GM12878 (cell line): Measurements from ENCODE around the gene ZNF780A. TPM values are rescaled to one million over a fixed set of nuclear protein-coding genes. Genes with fewer than 3 reads are reported as not detected.

Experiments used
- ATAC-seq: fragments of 200-7000 bp; cut with Tn5 transposase; 3 replicates; pipeline ENCODE4 v1.9.1; 2020; ENCODE audit warnings: mild to moderate bottlenecking, moderate library complexity
- Bru-seq: library from RNA; stranded (reverse); fragments of 400-500 nt; gene quantifications from one replicate; lab custom pipeline; 2021; lab: Mats Ljungman, UMichigan
- BruChase-seq, 2 experiments: library from RNA; stranded (reverse); fragments of 400-500 nt; gene quantifications; one replicate each; lab custom pipeline; 2021; lab: Mats Ljungman, UMichigan
- BruUV-seq: library from RNA; stranded (reverse); fragments of 400-500 nt; replicated peaks from 2 replicates; lab custom pipeline; 2021; lab: Mats Ljungman, UMichigan
- CTCF ChIA-PET: fragments of 300-600 bp; sonication (Branson Sonifier 250); formaldehyde crosslinking; extraction: SDS; loops from one replicate; lab custom pipeline; 2021; ENCODE audit warnings: inconsistent platforms; lab: Yijun Ruan, JAX
- POLR2A ChIA-PET: fragments of 350-600 bp; formaldehyde crosslinking; extraction: SDS; loops from one replicate; lab custom pipeline; 2021; ENCODE audit warnings: inconsistent platforms; lab: Charles Lee
- RAD21 ChIA-PET: fragments of 300-600 bp; sonication (Branson Sonifier 250); formaldehyde crosslinking; loops from one replicate; lab custom pipeline; 2023; ENCODE audit warnings: antibody characterized with exemption; ENCODE audit not compliant: unreplicated experiment; lab: Charles Lee
- SMC1A ChIA-PET: fragments of 300-600 bp; sonication (Branson Sonifier 250); formaldehyde crosslinking; loops from one replicate; lab custom pipeline; 2023; ENCODE audit not compliant: unreplicated experiment, uncharacterized antibody; lab: Charles Lee
- DNase-seq: peaks from one replicate; pipeline ENCODE4 v3.0.0-alpha.2; 2011; ENCODE audit warnings: low read depth, low spot score
- FAIRE-seq: peaks from 3 replicates; lab custom pipeline; 2011; peaks lifted over from hg19 to GRCh38; lab: Jason Lieb, UNC
- H2AFZ ChIP-seq: 2 replicates; pipeline ENCODE4 v1.6.0; 2011; ENCODE audit warnings: low read depth, low read length, control low read depth; ENCODE audit not compliant: control insufficient read depth
- H3K27ac ChIP-seq: 2 replicates; pipeline ENCODE4 v1.5.1; 2011; ENCODE audit warnings: control low read depth; ENCODE audit not compliant: control insufficient read depth, insufficient read depth
- H3K27me3 ChIP-seq, 2 experiments: replicated peaks in 1 of 2; 2 replicates each; pipeline versions ENCODE4 v1.6.0 to v1.6.1; 2011; ENCODE audit warnings: low read length in 1 of 2; ENCODE audit not compliant: control insufficient read depth in 2 of 2, insufficient read depth in 2 of 2
- H3K36me3 ChIP-seq, 2 experiments: 2 replicates each; pipeline ENCODE4 v1.5.1; 2011; ENCODE audit warnings: low read length in 1 of 2; ENCODE audit not compliant: control insufficient read depth in 2 of 2, insufficient read depth in 2 of 2
- H3K4me1 ChIP-seq: 2 replicates; pipeline ENCODE4 v1.6.1; 2011; ENCODE audit warnings: mild to moderate bottlenecking, low read length, moderate library complexity, mixed read lengths; ENCODE audit not compliant: control insufficient read depth, insufficient read depth
- H3K4me2 ChIP-seq: 2 replicates; pipeline ENCODE4 v1.6.0; 2011; ENCODE audit warnings: control low read depth; ENCODE audit not compliant: control insufficient read depth, insufficient read depth
- H3K4me3 ChIP-seq: fragments of 200-600 bp; sonication (generic); 2 replicates; pipeline ENCODE4 v1.5.1; 2016
- H3K79me2 ChIP-seq: 2 replicates; pipeline ENCODE4 v1.6.0; 2011; ENCODE audit warnings: low read length; ENCODE audit not compliant: control insufficient read depth, insufficient read depth
- H3K9ac ChIP-seq: 2 replicates; pipeline ENCODE4 v1.8.0; 2011; ENCODE audit warnings: low read length, control low read depth, mixed read lengths; ENCODE audit not compliant: control insufficient read depth, insufficient read depth
- H3K9me3 ChIP-seq: replicated peaks from 3 replicates; pipeline ENCODE4 v1.5.1; 2011; ENCODE audit warnings: mild to moderate bottlenecking, low read length; ENCODE audit not compliant: control insufficient read depth, insufficient read depth
- H4K20me1 ChIP-seq: 2 replicates; pipeline ENCODE4 v1.6.0; 2011; ENCODE audit not compliant: control insufficient read depth, insufficient read depth
- CHD1 ChIP-seq: IDR thresholded peaks from 2 replicates; pipeline ENCODE4 v1.6.1; 2012; ENCODE audit warnings: low read depth, low read length, improper control_type of control experiment
- CUX1 ChIP-seq: IDR thresholded peaks from 2 replicates; pipeline ENCODE4 v1.6.1; 2012; ENCODE audit warnings: improper control_type of control experiment, low read depth, low read length; ENCODE audit not compliant: insufficient replicate concordance
- JUND ChIP-seq: IDR thresholded peaks from 2 replicates; pipeline ENCODE4 v1.6.1; 2012; ENCODE audit warnings: low read depth, mild to moderate bottlenecking, low read length, improper control_type of control experiment, moderate library complexity
- ZNF274 ChIP-seq: IDR thresholded peaks from one replicate; pipeline ENCODE4 v1.8.0; 2011; ENCODE audit not compliant: insufficient read length, insufficient read depth
- WGBS: methylation state at CpG from one replicate; pipeline ENCODE4 v1.1.6; 2016; ENCODE audit warnings: low lambda C conversion rate; ENCODE audit not compliant: insufficient replicate concordance, insufficient coverage; ENCODE audit errors: missing lambda C conversion rate; 5-methylcytosine and 5-hydroxymethylcytosine counted together
- in situ Hi-C: fragments of 300-500 bp; cut with MboI; formaldehyde crosslinking; loops from 9 replicates; pipeline ENCODE4 v1.14.3; 2018; ENCODE audit warnings: mixed read lengths
- intact Hi-C: fragments of 100-400 bp; cut with micrococcal nuclease; formaldehyde crosslinking; loops from one replicate; pipeline ENCODE4 v1.14.2; 2022; ENCODE audit not compliant: unreplicated experiment
- long read RNA-seq, 2 experiments: library from polyadenylated mRNA; unstranded; transcript quantifications; one replicate each; pipeline ENCODE4 v2.0.0, GENCODE V29; 2019 to 2020
- polyA minus RNA-seq, 3 experiments: library from RNA; depleted of rRNA, polyadenylated mRNA; stranded (reverse); fragments of >200 nt; gene quantifications; 2 replicates each; pipeline ENCODE4 v1.2.3, GENCODE V29; 2011
- polyA plus RNA-seq, 11 experiments: library from polyadenylated mRNA; depleted of rRNA in 4 of 11; unstranded in 6 of 11; stranded (reverse) in 5 of 11; fragments of >200 nt; fragmentation: Nextera tagmentation in 4 of 11; fragmentation: Illumina TruSeq in 1 of 11; extraction: Ambion mirVana in 4 of 11; extraction: Trizol in 1 of 11; gene quantifications; 1 replicate in 1 of 11; 2 replicates in 10 of 11; pipeline versions ENCODE4 v1.2.1 to v1.2.3, GENCODE V29; 2011 to 2016; ENCODE audit warnings: inconsistent platforms in 2 of 11, missing spikeins in 2 of 11, low read depth in 1 of 11
- total RNA-seq, 4 experiments: library from RNA; depleted of rRNA in 3 of 4; stranded (reverse); fragments of >200 nt in 3 of 4; fragmentation: Illumina TruSeq in 1 of 4; extraction: Trizol in 1 of 4; gene quantifications; 2 replicates each; pipeline versions ENCODE4 v1.2.1 to v1.2.3, GENCODE V29; 2013 to 2021
- TF ChIP-seq, protein P1 (sequence below): fragments of 450-650 bp; IDR thresholded peaks from 2 replicates; pipeline ENCODE4 v1.6.1; 2017; ENCODE audit warnings: antibody characterized with exemption, mild to moderate bottlenecking, moderate library complexity

The ZNF780A gene
- total RNA-seq (2013; cell fraction: nucleolus; rRNA removed): 64.7 and 71.7 TPM in 2 replicates
- total RNA-seq (2014; rRNA removed): 13.8 and 19.8 TPM in 2 replicates
- total RNA-seq (2014; rRNA removed; fragmentation: Illumina TruSeq; extraction: Trizol): 19.5 and 22.8 TPM in 2 replicates
- 17.0 and 19.0 TPM in 2 replicates for total RNA-seq (2021)
- polyA plus RNA-seq (2011; ENCODE audit: low read depth): 42.2 TPM
- polyA plus RNA-seq (2011; rRNA removed): 26.5 and 33.8 TPM in 2 replicates
- 9.5 and 13.6 TPM in 2 replicates for polyA plus RNA-seq (2011; cell fraction: cytosol; rRNA removed)
- polyA plus RNA-seq (2011; cell fraction: nucleus; rRNA removed): 22.7 and 23.4 TPM in 2 replicates
- polyA plus RNA-seq (2012): 15.5 and 18.6 TPM in 2 replicates
- 18.2 and 22.7 TPM in 2 replicates for polyA plus RNA-seq (2014; fragmentation: Illumina TruSeq; extraction: Trizol)
- 10 to 100 TPM; 19.6 to 27.6 TPM for polyA plus RNA-seq (2014; fragmentation: Nextera tagmentation; extraction: Ambion mirVana)
- polyA plus RNA-seq (2014; rRNA removed): 11.4 and 16.2 TPM in 2 replicates
- 10 to 100 TPM; 10.9 to 12.0 TPM for polyA plus RNA-seq (2016; fragmentation: Nextera tagmentation; extraction: Ambion mirVana)
- polyA minus RNA-seq (2011; rRNA and poly(A)+ RNA removed): 27.5 and 35.0 TPM in 2 replicates
- 5.2 and 8.2 TPM in 2 replicates for polyA minus RNA-seq (2011; cell fraction: cytosol; rRNA and poly(A)+ RNA removed)
- polyA minus RNA-seq (2011; cell fraction: nucleus; rRNA and poly(A)+ RNA removed): 26.4 and 27.7 TPM in 2 replicates
- Bru-seq, nascent RNA: percentile 89 among the genes with signal in this experiment
- BruChase-seq, experiment 1, labeled RNA remaining after a 6-hour chase: percentile 85 among the genes with signal in this experiment
- BruChase-seq, experiment 2, labeled RNA remaining after a 2-hour chase: percentile 92 among the genes with signal in this experiment
- long read RNA-seq, experiment 1, partial matches to known transcripts: 0 of 1 reads
- long read RNA-seq, experiment 1, other reads (novel, unspliced or antisense): 1 of 1 reads
- long read RNA-seq, experiment 2, full-length matches to known transcripts: 7 of 11 reads
- long read RNA-seq, experiment 2, partial matches to known transcripts: 1 of 11 reads
- long read RNA-seq, experiment 2, other reads (novel, unspliced or antisense): 3 of 11 reads

GRCh38 chr19:40090241-40091204 is at the start of gene ZNF780A:
TSS of gene ZNF780A (minus strand) at chr19:40090943. CDS start at chr19:40084753, 6,190 bp downstream.
- FAIRE-seq: peak; percentile 96
- TF ChIP-seq, protein P1, sequence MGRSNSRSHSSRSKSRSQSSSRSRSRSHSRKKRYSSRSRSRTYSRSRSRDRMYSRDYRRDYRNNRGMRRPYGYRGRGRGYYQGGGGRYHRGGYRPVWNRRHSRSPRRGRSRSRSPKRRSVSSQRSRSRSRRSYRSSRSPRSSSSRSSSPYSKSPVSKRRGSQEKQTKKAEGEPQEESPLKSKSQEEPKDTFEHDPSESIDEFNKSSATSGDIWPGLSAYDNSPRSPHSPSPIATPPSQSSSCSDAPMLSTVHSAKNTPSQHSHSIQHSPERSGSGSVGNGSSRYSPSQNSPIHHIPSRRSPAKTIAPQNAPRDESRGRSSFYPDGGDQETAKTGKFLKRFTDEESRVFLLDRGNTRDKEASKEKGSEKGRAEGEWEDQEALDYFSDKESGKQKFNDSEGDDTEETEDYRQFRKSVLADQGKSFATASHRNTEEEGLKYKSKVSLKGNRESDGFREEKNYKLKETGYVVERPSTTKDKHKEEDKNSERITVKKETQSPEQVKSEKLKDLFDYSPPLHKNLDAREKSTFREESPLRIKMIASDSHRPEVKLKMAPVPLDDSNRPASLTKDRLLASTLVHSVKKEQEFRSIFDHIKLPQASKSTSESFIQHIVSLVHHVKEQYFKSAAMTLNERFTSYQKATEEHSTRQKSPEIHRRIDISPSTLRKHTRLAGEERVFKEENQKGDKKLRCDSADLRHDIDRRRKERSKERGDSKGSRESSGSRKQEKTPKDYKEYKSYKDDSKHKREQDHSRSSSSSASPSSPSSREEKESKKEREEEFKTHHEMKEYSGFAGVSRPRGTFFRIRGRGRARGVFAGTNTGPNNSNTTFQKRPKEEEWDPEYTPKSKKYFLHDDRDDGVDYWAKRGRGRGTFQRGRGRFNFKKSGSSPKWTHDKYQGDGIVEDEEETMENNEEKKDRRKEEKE: no peak
- no peak for TF ChIP-seq ZNF274
- 0 out of 2 replicates have a peak, but pooled peaks have one; percentile 72 for TF ChIP-seq CHD1
- TF ChIP-seq JUND: no peak
- TF ChIP-seq CUX1: peak; percentile 51

More at GRCh38 chr19:40090241-40091204, at the start of gene ZNF780A:
- Histone ChIP-seq H3K9me3 (no peaks in the 10 kb centered on the region; the same call in 2 of the 3 replicates), H3K79me2 (peaks cover 28% of the 10 kb centered on the region), H3K4me1 (peaks cover 4% of the 10 kb centered on the region; the same call in 1 of the 2 replicates), H4K20me1 (no peaks in the 10 kb centered on the region), H3K4me2 (peak within 1 kb of the TSS; percentile 94), H3K36me3 (no peaks in the 10 kb centered on the region; a peak in 1 of 4 replicates), H3K4me3 (peak within 1 kb of the TSS; percentile 95), H3K27ac (peak within 1 kb of the TSS; percentile 77), H3K27me3 (no peaks in the 10 kb centered on the region), H3K9ac (peak within 1 kb of the TSS; percentile 86), H2AFZ (peak within 1 kb of the TSS; percentile 94)
- BruUV-seq: TSS peak; percentile 73
- CTCF ChIA-PET: interaction anchor here (0.5 to 1.9 kb wide), 10 partner anchors 10 to 248 kb away, joined by 3 to 8 read pairs (median 4); partner anchors contain the start of gene PSMC4
- POLR2A ChIA-PET: interaction anchor here (0.6 to 1.4 kb wide), 4 partner anchors 12 to 1222 kb away, joined by 3 to 7 read pairs (median 4); partner anchors contain the start of gene PSMC4
- RAD21 ChIA-PET: interaction anchor here (1.0 to 2.4 kb wide), 5 partner anchors 35 to 340 kb away, joined by 3 to 13 read pairs (median 5); partner anchors contain the start of genes PSMC4 and ZNF780B
- SMC1A ChIA-PET: interaction anchor here (0.6 to 2.6 kb wide), 7 partner anchors 33 to 1004 kb away, joined by 3 to 7 read pairs (median 3); partner anchors contain the start of genes PSMC4 and ZNF780B
- in situ Hi-C loops (no loop called here), intact Hi-C loops (no loop called here)
- WGBS: under 1% methylated on average over 47 of the region's 47 CpGs
- ATAC-seq (peak; percentile 94), DNase-seq (peak; percentile 48)
